Colonic mucosa (tissue), 4 donors: ENCODE measurements around the gene VIT. TPM values are rescaled to one million over a fixed set of nuclear protein-coding genes. Genes with fewer than 3 reads are reported as not detected.

Source experiments
- DNase-seq: peaks from one replicate; pipeline ENCODE4 v3.0.0-alpha.2; 2020
- H3K27ac ChIP-seq: fragments of 200-600 bp; one replicate; pipeline ENCODE4 v1.8.0; 2021
- H3K27me3 ChIP-seq: fragments of 200-600 bp; one replicate; pipeline ENCODE4 v1.8.0; 2021
- H3K36me3 ChIP-seq: fragments of 200-600 bp; one replicate; pipeline ENCODE4 v1.8.0; 2021
- H3K4me1 ChIP-seq: fragments of 200-600 bp; one replicate; pipeline ENCODE4 v1.8.0; 2021; ENCODE audit warnings: mild to moderate bottlenecking
- H3K4me3 ChIP-seq: fragments of 200-600 bp; one replicate; pipeline ENCODE4 v1.8.0; 2021
- H3K9ac ChIP-seq, 2 donors: one replicate each; pipeline ENCODE4 v1.7.0; 2013; ENCODE audit warnings: control low read depth in 2 of 2, low read depth in 2 of 2, low read length in 2 of 2
- H3K9me3 ChIP-seq: fragments of 200-600 bp; one replicate; pipeline ENCODE4 v1.8.0; 2021
- CTCF ChIP-seq: fragments of 200-600 bp; IDR thresholded peaks from one replicate; pipeline ENCODE4 v1.8.0; 2022; ENCODE audit warnings: antibody characterized with exemption, mild to moderate bottlenecking
- intact Hi-C: fragments of 100-400 bp; cut with DNase I; formaldehyde crosslinking; loops from one replicate; pipeline ENCODE4 v1.14.1; 2022
- total RNA-seq, 2 donors: library from RNA; stranded (reverse); fragmentation: NEBNext Ultra II Directional in 1 of 2; extraction: Animal tissue kit (Norgen Biotek cat#: 25700) in 1 of 2; gene quantifications; one replicate each; pipeline ENCODE4 v1.2.1, GENCODE V29; 2021
- donor health status: healthy.
- donor health status: DM: no; HTN: no; CAD: no.
- donor health status: DM: no; HTN: no; CAD: no.

VIT gene
- total RNA-seq, 2 donors from 2014 or later: 0.20 to 0.21 TPM

GRCh38 chr2:36700311-36700710, 3.8 kb downstream of the VIT start:
- no peak overlapping the region for H3K27ac ChIP-seq
- H3K27me3 ChIP-seq: no peaks in the 10 kb centered on the region
- no peak for TF ChIP-seq CTCF
- H3K9me3 ChIP-seq: no peaks in the 10 kb centered on the region
- no peaks in the 10 kb centered on the region for H3K36me3 ChIP-seq
- no peak for DNase-seq
- no peak overlapping the region for H3K4me3 ChIP-seq
- H3K9ac ChIP-seq: no peak overlapping the region
- no peaks in the 10 kb centered on the region for H3K4me1 ChIP-seq
- intact Hi-C loops: no loop called here

- no peak for TF ChIP-seq CTCF
- intact Hi-C loops: no loop called here
- Histone ChIP-seq H3K27ac (no peak overlapping the region), H3K27me3 (no peaks in the 10 kb centered on the region), H3K9ac (no peak overlapping the region), H3K36me3 (no peaks in the 10 kb centered on the region), H3K4me3 (no peak overlapping the region), H3K4me1 (no peaks in the 10 kb centered on the region), H3K9me3 (no peaks in the 10 kb centered on the region)
- no peak for DNase-seq
Observed at GRCh38 chr2:36701391-36701795, 4.9 kb downstream of the VIT start.

- H3K9ac ChIP-seq: no peak overlapping the region
- no peaks in the 10 kb centered on the region for H3K9me3 ChIP-seq
- no peak overlapping the region for H3K27ac ChIP-seq
- H3K4me1 ChIP-seq: no peaks in the 10 kb centered on the region
- no peaks in the 10 kb centered on the region for H3K27me3 ChIP-seq
- H3K36me3 ChIP-seq: no peaks in the 10 kb centered on the region
- DNase-seq: no peak
- intact Hi-C loops: no loop called here
- H3K4me3 ChIP-seq: no peak overlapping the region
- TF ChIP-seq CTCF: no peak
Observed at GRCh38 chr2:36701918-36702317, 5.4 kb downstream of the VIT start.

GRCh38 chr2:36702781-36703180, 6.3 kb downstream of the VIT start:
- Histone ChIP-seq H3K4me3 (no peak overlapping the region), H3K36me3 (no peaks in the 10 kb centered on the region), H3K27ac (no peak overlapping the region), H3K9me3 (no peaks in the 10 kb centered on the region), H3K27me3 (no peaks in the 10 kb centered on the region), H3K4me1 (no peaks in the 10 kb centered on the region), H3K9ac (no peak overlapping the region)
- intact Hi-C loops: no loop called here
- DNase-seq: no peak
- TF ChIP-seq CTCF: no peak

- Histone ChIP-seq H3K9me3 (no peaks in the 10 kb centered on the region), H3K36me3 (no peaks in the 10 kb centered on the region), H3K27me3 (no peaks in the 10 kb centered on the region), H3K27ac (no peak overlapping the region), H3K9ac (no peak overlapping the region), H3K4me3 (no peak overlapping the region), H3K4me1 (no peaks in the 10 kb centered on the region)
- TF ChIP-seq CTCF: no peak
- intact Hi-C loops: no loop called here
- DNase-seq: no peak
Observed at GRCh38 chr2:36704475-36705150, 8.1 kb downstream of the VIT start.
